WTC11 (cell line): ENCODE data around the gene TXNRD2.

Experiments used
- ELF4 ChIP-seq: sonication (generic); formaldehyde crosslinking; IDR thresholded peaks from 2 replicates; pipeline ENCODE4 v1.8.1; 2022; ENCODE audit warnings: low read depth, mild to moderate bottlenecking, moderate library complexity, missing genetic modification reagents
- ZNF263 ChIP-seq: sonication (generic); formaldehyde crosslinking; IDR thresholded peaks from 2 replicates; pipeline ENCODE4 v1.8.1; 2022; ENCODE audit warnings: low read depth, mild to moderate bottlenecking, moderate library complexity, missing genetic modification reagents

GRCh38 chr22:19909350-19910179 lies 32.1 kb downstream of the TXNRD2 start:
- TF ChIP-seq ZNF263 (no peak), ELF4 (CRISPR knock-in tag) (no peak)
